IMR-90 (cell line): ENCODE data around the gene CD151. TPM values are rescaled to one million over a fixed set of nuclear protein-coding genes. Genes with fewer than 3 reads are reported as not detected.

Experiments used
- ATAC-seq: fragments of 200-7000 bp; cut with Tn5 transposase; 2 replicates; pipeline ENCODE4 v1.9.1; 2020; ENCODE audit warnings: low read depth, mild to moderate bottlenecking, moderate library complexity
- BruUV-seq: library from RNA; stranded (reverse); fragments of 400-500 nt; replicated peaks from 2 replicates; lab custom pipeline; 2021; lab: Mats Ljungman, UMichigan
- CTCF ChIA-PET: fragments of 300-600 bp; formaldehyde crosslinking; extraction: SDS; loops from one replicate; lab custom pipeline; 2021; ENCODE audit warnings: antibody characterized with exemption; lab: Yijun Ruan, JAX
- POLR2A ChIA-PET: fragments of 300-600 bp; sonication (Branson Sonifier 250); formaldehyde crosslinking; loops from one replicate; lab custom pipeline; 2022; ENCODE audit warnings: antibody characterized with exemption; ENCODE audit not compliant: unreplicated experiment; lab: Charles Lee
- DNase-seq: peaks from one replicate; pipeline ENCODE4 v3.0.0; 2013
- H2AFZ ChIP-seq: replicated peaks from 2 replicates; pipeline ENCODE3; 2013; ENCODE audit warnings: low read length, mild to moderate bottlenecking; ENCODE audit not compliant: poor library complexity
- H2AK5ac ChIP-seq: 2 replicates; pipeline ENCODE4 v1.6.1; 2013; ENCODE audit warnings: low read depth, low read length, inconsistent platforms
- H2AK9ac ChIP-seq: replicated peaks from 2 replicates; pipeline ENCODE3; 2013; ENCODE audit warnings: mild to moderate bottlenecking, low read depth, low read length, moderate library complexity; ENCODE audit not compliant: poor library complexity
- H2BK120ac ChIP-seq: 2 replicates; pipeline ENCODE4 v1.6.1; 2013; ENCODE audit warnings: low read depth, low read length, inconsistent platforms
- H2BK15ac ChIP-seq: 3 replicates; pipeline ENCODE4 v1.6.1; 2013; ENCODE audit warnings: low read depth, low read length, inconsistent platforms
- H2BK20ac ChIP-seq: 2 replicates; pipeline ENCODE4 v1.6.1; 2013; ENCODE audit warnings: low read depth, mild to moderate bottlenecking, inconsistent platforms, low read length, moderate library complexity
- H2BK5ac ChIP-seq: 2 replicates; pipeline ENCODE4 v1.6.1; 2013; ENCODE audit warnings: mild to moderate bottlenecking, low read depth, low read length, inconsistent platforms; ENCODE audit not compliant: poor library complexity, severe bottlenecking
- H3K14ac ChIP-seq: replicated peaks from 2 replicates; pipeline ENCODE4 v1.6.1; 2013; ENCODE audit warnings: low read depth, low read length, inconsistent platforms
- H3K18ac ChIP-seq: 2 replicates; pipeline ENCODE4 v1.6.1; 2013; ENCODE audit warnings: low read depth, low read length, control low read depth
- H3K23ac ChIP-seq: 2 replicates; pipeline ENCODE4 v1.6.1; 2013; ENCODE audit warnings: low read depth, low read length, inconsistent platforms
- H3K27ac ChIP-seq: 2 replicates; pipeline ENCODE4 v1.5.1; 2013; ENCODE audit warnings: mild to moderate bottlenecking, control low read depth, low read length; ENCODE audit not compliant: insufficient read depth
- H3K27me3 ChIP-seq: 2 replicates; pipeline ENCODE4 v1.6.1; 2013; ENCODE audit warnings: low read length; ENCODE audit not compliant: control insufficient read depth, insufficient read depth
- H3K36me3 ChIP-seq: 2 replicates; pipeline ENCODE4 v1.6.1; 2013; ENCODE audit warnings: low read length, mixed read lengths; ENCODE audit not compliant: control insufficient read depth, insufficient read depth
- H3K4ac ChIP-seq: 2 replicates; pipeline ENCODE4 v1.6.1; 2013; ENCODE audit warnings: low read depth, low read length, inconsistent platforms
- H3K4me1 ChIP-seq: 2 replicates; pipeline ENCODE4 v1.6.1; 2013; ENCODE audit warnings: low read length, mixed read lengths; ENCODE audit not compliant: control insufficient read depth, insufficient read depth
- H3K4me2 ChIP-seq: 2 replicates; pipeline ENCODE4 v1.6.1; 2013; ENCODE audit warnings: low read depth, mild to moderate bottlenecking, control low read depth, low read length, moderate library complexity
- H3K4me3 ChIP-seq: 2 replicates; pipeline ENCODE4 v1.5.1; 2013; ENCODE audit warnings: low read depth, mild to moderate bottlenecking, control low read depth, low read length, moderate library complexity; ENCODE audit not compliant: insufficient read depth
- H3K56ac ChIP-seq: 2 replicates; pipeline ENCODE4 v1.6.1; 2013; ENCODE audit warnings: low read length, inconsistent platforms; ENCODE audit not compliant: insufficient read depth; ENCODE audit errors: extremely low read depth
- H3K79me1 ChIP-seq, 2 experiments: 2 replicates each; pipeline ENCODE4 v1.6.1; 2013; ENCODE audit warnings: low read length in 2 of 2, inconsistent platforms in 1 of 2, low read depth in 1 of 2
- H3K9ac ChIP-seq: 2 replicates; pipeline ENCODE4 v1.6.1; 2013; ENCODE audit warnings: low read depth, low read length, control low read depth
- H3K9me1 ChIP-seq: 2 replicates; pipeline ENCODE4 v1.6.1; 2013; ENCODE audit warnings: low read length, inconsistent platforms; ENCODE audit not compliant: insufficient read depth
- H3K9me3 ChIP-seq: 2 replicates; pipeline ENCODE4 v1.6.1; 2013; ENCODE audit warnings: low read length; ENCODE audit not compliant: control insufficient read depth, insufficient read depth
- H4K20me1 ChIP-seq: 2 replicates; pipeline ENCODE4 v1.6.1; 2013; ENCODE audit warnings: low read length, inconsistent platforms; ENCODE audit not compliant: insufficient read depth
- H4K5ac ChIP-seq: 2 replicates; pipeline ENCODE4 v1.6.1; 2013; ENCODE audit warnings: mild to moderate bottlenecking, low read depth, low read length, control low read depth
- H4K8ac ChIP-seq, 2 experiments: 2 replicates each; pipeline ENCODE4 v1.6.1; 2013; ENCODE audit warnings: low read depth in 2 of 2, low read length in 2 of 2, control low read depth in 1 of 2, inconsistent platforms in 1 of 2
- H4K91ac ChIP-seq: 2 replicates; pipeline ENCODE4 v1.6.1; 2013; ENCODE audit warnings: low read depth, low read length, inconsistent platforms; ENCODE audit not compliant: insufficient read depth
- BHLHE40 ChIP-seq: fragments of 150-350 bp; IDR thresholded peaks from 2 replicates; pipeline ENCODE4 v1.6.1; 2016; ENCODE audit warnings: mild to moderate bottlenecking, low read depth, low read length
- CEBPB ChIP-seq: IDR thresholded peaks from 2 replicates; pipeline ENCODE4 v1.6.1; 2012; ENCODE audit warnings: low read depth, low read length, improper control_type of control experiment
- CHD1 ChIP-seq: IDR thresholded peaks from 2 replicates; pipeline ENCODE4 v1.6.1; 2012; ENCODE audit warnings: low read depth, low read length, improper control_type of control experiment
- MAFK ChIP-seq: IDR thresholded peaks from 2 replicates; pipeline ENCODE4 v1.6.1; 2012; ENCODE audit warnings: low read depth, low read length, improper control_type of control experiment
- MAZ ChIP-seq: IDR thresholded peaks from 2 replicates; pipeline ENCODE4 v1.6.1; 2012; ENCODE audit warnings: low read depth, mild to moderate bottlenecking, low read length, improper control_type of control experiment, moderate library complexity, borderline replicate concordance
- MXI1 ChIP-seq: IDR thresholded peaks from 2 replicates; pipeline ENCODE4 v1.6.1; 2012; ENCODE audit warnings: low read depth, mild to moderate bottlenecking, low read length, moderate library complexity, borderline replicate concordance
- RAD21 ChIP-seq: IDR thresholded peaks from 2 replicates; pipeline ENCODE4 v1.6.1; 2012; ENCODE audit warnings: low read length, improper control_type of control experiment
- RCOR1 ChIP-seq: IDR thresholded peaks from 2 replicates; pipeline ENCODE4 v1.6.1; 2012; ENCODE audit warnings: mild to moderate bottlenecking, low read length, improper control_type of control experiment; ENCODE audit not compliant: insufficient replicate concordance
- RFX5 ChIP-seq: IDR thresholded peaks from 2 replicates; pipeline ENCODE4 v1.8.0; 2012; ENCODE audit warnings: low read depth, mild to moderate bottlenecking, low read length, moderate library complexity
- WGBS, 2 experiments: methylation state at CpG; one replicate each; pipeline versions ENCODE4 v1.1.5 to v1.1.7; 2013; ENCODE audit warnings: missing lambda C conversion rate in 2 of 2; ENCODE audit not compliant: insufficient read length in 1 of 2; ENCODE audit errors: extremely low coverage in 2 of 2; 5-methylcytosine and 5-hydroxymethylcytosine counted together
- dilution Hi-C: fragments of 300-500 bp; cut with HindIII; formaldehyde crosslinking; loops from one replicate; pipeline ENCODE4 v1.14.3; 2018; ENCODE audit warnings: low sequenced_read_pairs; ENCODE audit not compliant: unreplicated experiment
- in situ Hi-C: fragments of 300-500 bp; cut with MboI; formaldehyde crosslinking; loops from 3 replicates; pipeline ENCODE4 v1.14.3; 2019; ENCODE audit warnings: low sequenced_read_pairs, inconsistent platforms, mixed read lengths
- intact Hi-C: fragments of 100-400 bp; cut with micrococcal nuclease; formaldehyde crosslinking; loops from 2 replicates; pipeline ENCODE4 v1.10.0; 2022
- polyA plus RNA-seq, 3 experiments: library from polyadenylated mRNA; depleted of rRNA; stranded (reverse); fragments of >200 nt; gene quantifications; 2 replicates each; pipeline ENCODE4 v1.2.3, GENCODE V29; 2012; ENCODE audit warnings: low replicate concordance in 1 of 3
- total RNA-seq: library from RNA; depleted of rRNA; stranded (reverse); fragments of >200 nt; gene quantifications from 2 replicates; pipeline ENCODE4 v1.2.3, GENCODE V29; 2012

Gene CD151
- total and polyA plus RNA-seq, 2 of the 4 experiments (the other 2 are of a cell fraction) = 1,150 to 1,267 TPM

- ChIA-PET CTCF (no interaction called here), POLR2A (no interaction called here)
- Histone ChIP-seq H3K79me1 (peaks cover 11 to 15% of the 10 kb centered on the region in 2 experiments), H2BK5ac (no peak overlapping the region), H3K14ac (no peak overlapping the region), H2BK120ac (no peak overlapping the region), H2AK9ac (no peak overlapping the region), H2AK5ac (no peak overlapping the region), H3K9me1 (peaks cover 7% of the 10 kb centered on the region), H4K91ac (no peak overlapping the region), H3K23ac (no peak overlapping the region), H3K4me2 (no peak overlapping the region), H3K4me3 (no peak overlapping the region), H3K56ac (no peak overlapping the region), H4K5ac (no peak overlapping the region), H3K36me3 (peaks cover 30% of the 10 kb centered on the region), H3K9ac (no peak overlapping the region), H3K18ac (no peak overlapping the region), H2BK20ac (no peak overlapping the region), H3K4ac (no peak overlapping the region), H4K20me1 (peaks cover 29% of the 10 kb centered on the region), H3K27me3 (peaks cover 6% of the 10 kb centered on the region; the same call in 1 of the 2 replicates), H3K9me3 (no peaks in the 10 kb centered on the region), H2AFZ (no peak overlapping the region), H3K4me1 (peaks cover 20% of the 10 kb centered on the region), H3K27ac (no peak overlapping the region), H2BK15ac (no peak overlapping the region), H4K8ac (no peak overlapping the region)
- dilution Hi-C loops (no loop called here), intact Hi-C loops (no loop called here), in situ Hi-C loops (no loop called here)
- no CpG with 5 or more reads among the region's 9 CpGs for WGBS, 2 experiments
- BruUV-seq = no TSS peak
- ATAC-seq (no peak), DNase-seq (no peak)
- TF ChIP-seq MAFK = no peak
- TF ChIP-seq CHD1 = no peak
- TF ChIP-seq RFX5 = no peak
- no peak for TF ChIP-seq BHLHE40
- TF ChIP-seq MXI1 = no peak
- TF ChIP-seq CEBPB = no peak
- TF ChIP-seq MAZ = no peak
- TF ChIP-seq RAD21 = no peak
- no peak for TF ChIP-seq RCOR1
Observed at GRCh38 chr11:826227-826621, 6.5 kb upstream of the CD151 start.
